Right cardiac atrium (tissue), 5 donors: ENCODE measurements around the gene TSPAN18. TPM values are rescaled to one million over a fixed set of nuclear protein-coding genes. Genes with fewer than 3 reads are reported as not detected.
A peak's percentile ranks its signal among the peaks of the same experiment; 100 is the strongest.

Source experiments
- ATAC-seq, 2 donors: fragments of 200-7000 bp; cut with Tn5 transposase; one replicate each; pipeline versions ENCODE4 v1.8.0 to v1.9.1; 2020; ENCODE audit warnings: moderate library complexity in 2 of 2, mild to moderate bottlenecking in 1 of 2
- DNase-seq, 3 donors: peaks; one replicate each; pipeline ENCODE4 v3.0.0-alpha.2; 2020
- H3K27ac ChIP-seq: one replicate; pipeline ENCODE4 v1.5.1; 2013; ENCODE audit warnings: mild to moderate bottlenecking, low read length, control low read depth, moderate library complexity
- H3K27me3 ChIP-seq: one replicate; pipeline ENCODE4 v1.6.1; 2013; ENCODE audit not compliant: control insufficient read depth, insufficient read depth
- H3K4me1 ChIP-seq: one replicate; pipeline ENCODE4 v1.6.1; 2013; ENCODE audit warnings: low read length; ENCODE audit not compliant: control insufficient read depth, insufficient read depth
- H3K4me3 ChIP-seq: one replicate; pipeline ENCODE4 v1.5.1; 2013; ENCODE audit warnings: low read length, control low read depth
- H3K9me3 ChIP-seq: one replicate; pipeline ENCODE4 v1.6.1; 2013; ENCODE audit warnings: low read length; ENCODE audit not compliant: control insufficient read depth
- WGBS: extraction: QIAGEN DNeasy Blood & Tissue Kit; methylation state at CpG from one replicate; pipeline ENCODE4 v1.1.7; 2013; 5-methylcytosine and 5-hydroxymethylcytosine counted together
- intact Hi-C, 4 donors: fragments of 100-400 bp; cut with DNase I; formaldehyde crosslinking; loops; one replicate each; pipeline versions ENCODE4 v1.11.0 to v1.14.0; 2022 to 2023
- polyA plus RNA-seq: library from polyadenylated mRNA; stranded (reverse); fragments of 200-250 nt; gene quantifications from one replicate; pipeline ENCODE4 v1.2.3, GENCODE V29; 2013
- total RNA-seq, 4 donors: library from RNA; stranded (reverse); fragmentation: NEBNext Ultra II Directional; extraction: Animal tissue kit (Norgen Biotek cat#: 25700); gene quantifications; one replicate each; pipeline ENCODE4 v1.2.1, GENCODE V29; 2021
- donor health status: healthy with polysubstance abuse.
- donor health status: DM: no; HTN: yes; CAD: no.
- donor health status: DM: no; HTN: no; CAD: no.
- donor health status: DM: no; HTN: yes; CAD: no; lungs with severe emphysema.
- donor health status: DM: yes; HTN: yes; CAD: no.

The TSPAN18 gene
- total and polyA plus RNA-seq, 5 donors: 120 to 236 (median 192) TPM

- DNase-seq: no peak
- Histone ChIP-seq H3K27me3 (no peaks in the 10 kb centered on the region), H3K4me3 (no peak overlapping the region), H3K4me1 (peaks cover 2% of the 10 kb centered on the region), H3K27ac (no peak overlapping the region), H3K9me3 (no peaks in the 10 kb centered on the region)
- 82% methylated on average over 7 of the region's 7 CpGs for WGBS
- no peak for ATAC-seq
- intact Hi-C loops: no loop called here
These were observed 193.7 kb downstream of the TSPAN18 start for GRCh38 chr11:44920451-44920850.

- intact Hi-C loops: no loop called here
- H3K27me3 ChIP-seq: no peaks in the 10 kb centered on the region
- DNase-seq (peak in 1 of 3 donors; percentile 4), ATAC-seq (no peak)
- H3K9me3 ChIP-seq: no peaks in the 10 kb centered on the region
- 89% methylated on average over 7 of the region's 7 CpGs for WGBS
- no peak overlapping the region for H3K4me3 ChIP-seq
- H3K27ac ChIP-seq: no peak overlapping the region
- peaks cover 3% of the 10 kb centered on the region for H3K4me1 ChIP-seq
These were observed 196.4 kb downstream of the TSPAN18 start for GRCh38 chr11:44923115-44923514.

- DNase-seq: peak in 2 of 3 donors; percentile 24 to 40
- H3K27ac ChIP-seq: no peak overlapping the region
- WGBS: 86% methylated on average over 3 of the region's 3 CpGs
- H3K4me1 ChIP-seq: peaks cover 3% of the 10 kb centered on the region
- no peaks in the 10 kb centered on the region for H3K9me3 ChIP-seq
- no peak overlapping the region for H3K4me3 ChIP-seq
- intact Hi-C loops: no loop called here
- no peaks in the 10 kb centered on the region for H3K27me3 ChIP-seq
- ATAC-seq: no peak
These were observed 197.0 kb downstream of the TSPAN18 start for GRCh38 chr11:44923806-44924205.

GRCh38 chr11:44926036-44926435 is 199.3 kb downstream of the TSPAN18 start:
- no peak for ATAC-seq
- intact Hi-C loops: loop anchor here in 1 of 4 donors (5.0 kb wide), 1 partner anchor 406 kb away; no protein-coding TSS in a partner anchor

GRCh38 chr11:44927174-44927661 is 200.5 kb downstream of the TSPAN18 start:
- Histone ChIP-seq H3K27ac (no peak overlapping the region), H3K4me1 (peaks cover 3% of the 10 kb centered on the region), H3K27me3 (no peaks in the 10 kb centered on the region), H3K9me3 (no peaks in the 10 kb centered on the region), H3K4me3 (no peak overlapping the region)
- 34% methylated on average over 16 of the region's 16 CpGs for WGBS
- DNase-seq: peak; percentile 59 to 85 (median 78)
- ATAC-seq: peak; percentile 24 to 36
- intact Hi-C loops: loop anchor here in 1 of 4 donors (5.0 kb wide), 1 partner anchor 405 kb away; no protein-coding TSS in a partner anchor

More at GRCh38 chr11:44926036-44926435, 199.3 kb downstream of the TSPAN18 start:
- DNase-seq: peak in 2 of 3 donors; percentile 50 to 58
- Histone ChIP-seq H3K27me3 (no peaks in the 10 kb centered on the region), H3K27ac (no peak overlapping the region), H3K4me3 (no peak overlapping the region), H3K4me1 (peaks cover 3% of the 10 kb centered on the region), H3K9me3 (no peaks in the 10 kb centered on the region)
- WGBS: 50% methylated on average over 8 of the region's 8 CpGs

- DNase-seq (peak in 1 of 3 donors; percentile 33), ATAC-seq (no peak)
- WGBS: 82% methylated on average over 4 of the region's 4 CpGs
- H3K4me1 ChIP-seq: peaks cover 3% of the 10 kb centered on the region
- H3K27me3 ChIP-seq: no peaks in the 10 kb centered on the region
- intact Hi-C loops: loop anchor here in 1 of 4 donors (5.0 kb wide), 1 partner anchor 404 kb away; no protein-coding TSS in a partner anchor
- no peaks in the 10 kb centered on the region for H3K9me3 ChIP-seq
- no peak overlapping the region for H3K27ac ChIP-seq
- no peak overlapping the region for H3K4me3 ChIP-seq
These were observed 201.4 kb downstream of the TSPAN18 start for GRCh38 chr11:44928144-44928543.

- intact Hi-C loops: loop anchor here in 1 of 4 donors (5.0 kb wide), 1 partner anchor 403 kb away; no protein-coding TSS in a partner anchor
- 63% methylated on average over 4 of the region's 4 CpGs for WGBS
These were observed 202.1 kb downstream of the TSPAN18 start for GRCh38 chr11:44928816-44929215.

GRCh38 chr11:44930588-44931302 is 204.0 kb downstream of the TSPAN18 start:
- H3K4me1 ChIP-seq: no peaks in the 10 kb centered on the region
- H3K27ac ChIP-seq: no peak overlapping the region
- 76% methylated on average over 13 of the region's 13 CpGs for WGBS
- ATAC-seq (no peak), DNase-seq (peak in 1 of 3 donors; percentile 29)
- H3K9me3 ChIP-seq: no peaks in the 10 kb centered on the region
- no peak overlapping the region for H3K4me3 ChIP-seq
- intact Hi-C loops: loop anchor here (10.0 kb wide), 4 partner anchors 354 to 394 kb away; partner anchors contain the start of gene SYT13 (in 1 of the 4)
- no peaks in the 10 kb centered on the region for H3K27me3 ChIP-seq

More at GRCh38 chr11:44928816-44929215, 202.1 kb downstream of the TSPAN18 start:
- ATAC-seq: no peak
- DNase-seq: no peak
- no peak overlapping the region for H3K4me3 ChIP-seq
- H3K9me3 ChIP-seq: no peaks in the 10 kb centered on the region
- H3K4me1 ChIP-seq: peaks cover 3% of the 10 kb centered on the region
- no peak overlapping the region for H3K27ac ChIP-seq
- H3K27me3 ChIP-seq: no peaks in the 10 kb centered on the region

- no peaks in the 10 kb centered on the region for H3K4me1 ChIP-seq
- peak in 1 of 3 donors; percentile 20 for DNase-seq
- intact Hi-C loops: loop anchor here (10.0 kb wide), 4 partner anchors 353 to 393 kb away; partner anchors contain the start of gene SYT13 (in 1 of the 4)
- H3K27ac ChIP-seq: no peak overlapping the region
- H3K27me3 ChIP-seq: no peaks in the 10 kb centered on the region
- H3K4me3 ChIP-seq: no peak overlapping the region
- ATAC-seq: no peak
- 92% methylated on average over 3 of the region's 3 CpGs for WGBS
- H3K9me3 ChIP-seq: no peaks in the 10 kb centered on the region
These were observed 204.7 kb downstream of the TSPAN18 start for GRCh38 chr11:44931466-44931865.

GRCh38 chr11:44934110-44934509 is 207.3 kb downstream of the TSPAN18 start:
- intact Hi-C loops: loop anchor here (10.0 kb wide), 4 partner anchors 351 to 391 kb away; partner anchors contain the start of gene SYT13 (in 1 of the 4)
- 78% methylated on average over 2 of the region's 2 CpGs for WGBS
- Histone ChIP-seq H3K9me3 (no peaks in the 10 kb centered on the region), H3K27me3 (no peaks in the 10 kb centered on the region), H3K27ac (no peak overlapping the region), H3K4me3 (no peak overlapping the region), H3K4me1 (no peaks in the 10 kb centered on the region)
- DNase-seq: peak in 1 of 3 donors; percentile 12
- ATAC-seq: no peak

GRCh38 chr11:44934735-44935250 is 208.0 kb downstream of the TSPAN18 start:
- Histone ChIP-seq H3K4me3 (no peak overlapping the region), H3K9me3 (no peaks in the 10 kb centered on the region), H3K27me3 (no peaks in the 10 kb centered on the region), H3K4me1 (peaks cover 1% of the 10 kb centered on the region), H3K27ac (no peak overlapping the region)
- ATAC-seq (no peak), DNase-seq (peak in 2 of 3 donors; percentile 44 to 57)
- intact Hi-C loops: loop anchor here (5.0 to 10.0 kb wide), 5 partner anchors 168 to 390 kb away; partner anchors contain the start of gene SYT13 (in 1 of the 4)
- 80% methylated on average over 13 of the region's 13 CpGs for WGBS
